SU-DHL-6 (cell line): ENCODE results near the gene ABCB8.

Source experiments
- H2AFZ ChIP-seq: fragments of 200-600 bp; sonication (generic); 2 replicates; pipeline ENCODE4 v1.6.1; 2014; ENCODE audit warnings: low read depth, mild to moderate bottlenecking, moderate library complexity, mixed read lengths, antibody characterized with exemption, low read length; ENCODE audit not compliant: severe bottlenecking
- H3F3A ChIP-seq: fragments of 200-600 bp; shearing (Covaris generic); 2 replicates; pipeline ENCODE4 v1.6.0; 2016; ENCODE audit warnings: antibody characterized with exemption, mild to moderate bottlenecking; ENCODE audit not compliant: insufficient read depth
- H3K27ac ChIP-seq: fragments of 200-600 bp; sonication (generic); 2 replicates; pipeline ENCODE4 v1.5.1; 2016; ENCODE audit warnings: low read depth, mild to moderate bottlenecking, low read length, moderate library complexity, mixed read lengths
- H3K27me3 ChIP-seq: fragments of 200-600 bp; sonication (generic), shearing (Covaris generic); 2 replicates; pipeline ENCODE4 v1.6.0; 2014; ENCODE audit warnings: mild to moderate bottlenecking, low read length
- H3K36me3 ChIP-seq: fragments of 200-600 bp; sonication (generic); 2 replicates; pipeline ENCODE4 v1.6.1; 2014; ENCODE audit warnings: mild to moderate bottlenecking, low read length, mixed read lengths
- H3K4me2 ChIP-seq: fragments of 300-600, 200-600 bp; shearing (Covaris generic), sonication (generic); 2 replicates; pipeline ENCODE4 v1.6.0; 2014; ENCODE audit warnings: low read length, low read depth, mild to moderate bottlenecking; ENCODE audit not compliant: poor library complexity, severe bottlenecking
- H3K4me3 ChIP-seq: fragments of 200-600 bp; sonication (generic); 2 replicates; pipeline ENCODE4 v1.5.1; 2014; ENCODE audit warnings: antibody characterized with exemption, low read length, mild to moderate bottlenecking, mixed read lengths; ENCODE audit not compliant: insufficient read depth, poor library complexity, severe bottlenecking
- H3K79me2 ChIP-seq: fragments of 200-600 bp; sonication (generic); 2 replicates; pipeline ENCODE4 v1.6.1; 2014; ENCODE audit warnings: mild to moderate bottlenecking, low read length, moderate library complexity; ENCODE audit not compliant: insufficient read depth
- H3K9ac ChIP-seq: fragments of 200-600 bp; sonication (generic); 2 replicates; pipeline ENCODE4 v1.7.0; 2014; ENCODE audit warnings: mild to moderate bottlenecking, low read length
- H3K9me2 ChIP-seq: fragments of 200-600 bp; sonication (generic); replicated peaks from 2 replicates; pipeline ENCODE4 v1.6.1; 2014; ENCODE audit warnings: low read length; ENCODE audit not compliant: insufficient read depth
- H3K9me3 ChIP-seq: fragments of 200-600 bp; sonication (generic); 2 replicates; pipeline ENCODE4 v1.6.1; 2014; ENCODE audit warnings: low read length, mixed read lengths; ENCODE audit not compliant: insufficient read depth
- H4K20me1 ChIP-seq: fragments of 200-600 bp; sonication (generic); 2 replicates; pipeline ENCODE4 v1.6.1; 2014; ENCODE audit warnings: low read depth, mild to moderate bottlenecking, antibody characterized with exemption, low read length, moderate library complexity, mixed read lengths
- CTCF ChIP-seq: fragments of 200-600 bp; sonication (generic); IDR thresholded peaks from one replicate; pipeline ENCODE4 v1.5.1; 2017; ENCODE audit warnings: antibody characterized with exemption, mild to moderate bottlenecking, low read length, moderate library complexity; ENCODE audit not compliant: insufficient read depth, poor library complexity, severe bottlenecking
- EZH2phosphoT487 ChIP-seq: fragments of 200-600 bp; sonication (generic), shearing (Covaris generic); conservative IDR thresholded peaks from 2 replicates; pipeline ENCODE4 v1.6.1; 2018; ENCODE audit warnings: mild to moderate bottlenecking, antibody characterized with exemption, low read length, moderate library complexity, mixed read lengths

ABCB8 gene

GRCh38 chr7:151045967-151046366 is 17.7 kb downstream of the ABCB8 start:
- Histone ChIP-seq H3K9me3 (no peaks in the 10 kb centered on the region), H3K27ac (no peak overlapping the region), H3K4me3 (no peak overlapping the region), H3K9ac (no peak overlapping the region), H2AFZ (no peak overlapping the region), H4K20me1 (no peaks in the 10 kb centered on the region), H3K4me2 (no peak overlapping the region), H3K79me2 (no peaks in the 10 kb centered on the region), H3K36me3 (no peaks in the 10 kb centered on the region), H3K27me3 (no peaks in the 10 kb centered on the region), H3F3A (no peaks in the 10 kb centered on the region), H3K9me2 (no peaks in the 10 kb centered on the region)
- TF ChIP-seq EZH2phosphoT487 (no peak), CTCF (no peak)

DNA sequence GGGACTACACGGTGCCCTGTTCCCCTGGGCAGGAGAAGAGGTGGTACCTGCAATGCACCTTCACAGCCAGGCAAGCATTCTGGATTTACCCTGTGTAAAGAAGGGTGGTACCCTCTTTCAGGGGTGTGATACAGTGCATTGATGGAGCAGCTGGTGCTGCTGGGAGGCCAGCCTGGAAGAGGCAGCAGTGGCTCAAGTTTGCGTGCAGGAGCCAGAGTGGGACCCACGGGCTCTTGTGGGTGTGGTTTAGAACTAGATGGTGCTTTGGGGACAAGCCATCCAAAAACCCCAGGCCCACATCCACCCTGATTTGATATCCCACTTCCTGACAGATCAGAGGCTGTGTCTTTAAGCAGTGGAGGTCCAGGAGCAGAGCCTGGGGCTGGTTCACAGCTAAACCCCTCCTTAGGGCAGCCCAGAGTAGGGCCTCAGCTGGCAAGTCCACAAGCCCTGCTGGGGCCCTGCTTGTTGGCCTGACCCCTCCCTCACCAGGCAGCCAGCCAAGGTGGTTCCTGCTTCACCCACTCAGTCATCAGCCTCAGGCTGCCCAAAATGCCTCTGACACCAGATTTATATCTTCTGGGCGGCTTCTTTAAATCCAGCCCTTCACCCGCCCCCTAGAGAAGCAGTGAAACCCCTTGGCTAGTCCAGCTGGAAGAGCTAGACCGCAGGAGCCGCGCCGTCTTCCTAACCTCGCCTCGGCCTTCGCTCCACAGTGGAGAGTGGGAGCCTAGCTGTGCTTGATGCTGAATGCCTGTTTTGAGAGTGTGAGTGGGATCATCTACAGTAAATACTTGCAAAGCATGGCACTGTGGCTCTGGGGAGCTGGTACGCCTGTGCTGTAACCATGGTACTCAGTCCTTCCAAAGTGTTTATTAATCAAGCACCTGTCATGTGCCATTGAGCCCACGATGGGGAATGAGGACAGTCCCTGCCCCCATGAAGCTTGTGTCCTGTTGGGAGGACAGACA is 18.6 kb downstream of the ABCB8 start:
- Histone ChIP-seq H3K36me3 (no peaks in the 10 kb centered on the region), H3K9me2 (no peaks in the 10 kb centered on the region), H3K27ac (no peak overlapping the region), H3F3A (no peaks in the 10 kb centered on the region), H3K27me3 (no peaks in the 10 kb centered on the region), H2AFZ (no peak overlapping the region), H3K9me3 (no peaks in the 10 kb centered on the region), H3K4me2 (no peak overlapping the region), H4K20me1 (no peaks in the 10 kb centered on the region), H3K4me3 (no peak overlapping the region), H3K79me2 (no peaks in the 10 kb centered on the region), H3K9ac (no peak overlapping the region)
- no peak for TF ChIP-seq EZH2phosphoT487
- TF ChIP-seq CTCF, result no peak

DNA sequence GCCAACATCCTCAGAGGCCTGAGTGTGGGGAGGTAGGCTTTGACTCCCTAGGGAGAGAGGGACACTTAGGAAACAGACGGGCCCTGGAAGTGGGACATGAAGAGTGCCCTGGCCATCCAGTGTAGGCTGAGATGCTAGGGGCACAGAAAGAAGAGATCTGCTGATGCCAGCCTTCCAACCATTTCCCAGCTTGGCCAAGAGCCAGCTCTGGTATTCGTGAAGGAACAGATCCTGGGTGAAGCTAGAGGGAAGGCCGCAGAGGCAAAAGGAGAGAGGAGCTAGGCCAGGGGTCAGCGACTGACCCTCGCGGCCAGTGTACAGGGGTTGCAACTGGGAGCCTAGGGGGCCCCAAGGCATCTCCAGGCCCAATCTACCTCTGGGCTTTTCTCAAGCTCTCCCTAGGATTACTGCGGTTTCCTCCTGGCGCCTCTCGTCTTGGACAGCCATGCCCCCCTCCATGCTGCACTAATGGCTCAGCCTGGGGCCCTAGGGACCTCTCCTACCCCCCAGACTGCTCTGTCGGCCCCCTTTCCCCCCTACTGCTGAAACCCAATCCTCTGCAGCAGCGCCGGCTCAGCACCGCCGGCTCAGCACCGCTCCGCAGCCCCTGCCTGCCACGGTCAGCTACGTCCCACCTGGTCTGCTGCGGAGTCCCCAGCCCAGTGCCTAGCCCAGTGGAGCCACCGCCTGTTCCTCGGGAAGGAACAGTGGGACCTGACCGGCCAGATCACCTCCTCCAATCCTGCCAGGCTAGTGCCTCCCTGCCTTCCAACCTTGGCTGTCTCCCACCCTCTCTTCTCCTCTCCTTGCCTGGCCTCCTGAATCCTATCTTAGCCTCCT is 19.9 kb downstream of the ABCB8 start, which contains the start of gene ASIC3:
Gene ASIC3 (plus strand): TSS at position 556 of the 840 bp plus-strand sequence. CDS start 355 bp downstream, outside the sequence.
- no peak for TF ChIP-seq CTCF
- Histone ChIP-seq H3K4me3 (no peak within 1 kb of the TSS), H3K9me2 (no peaks in the 10 kb centered on the region)

More for the DNA sequence above, 19.9 kb downstream of the ABCB8 start, which contains the start of gene ASIC3:
- H3K9me3 ChIP-seq, result no peaks in the 10 kb centered on the region
- H3K27ac ChIP-seq, result no peak within 1 kb of the TSS
- no peaks in the 10 kb centered on the region for H3K36me3 ChIP-seq
- H3F3A ChIP-seq, result no peaks in the 10 kb centered on the region
- no peaks in the 10 kb centered on the region for H4K20me1 ChIP-seq
- H2AFZ ChIP-seq, result no peak within 1 kb of the TSS
- H3K27me3 ChIP-seq, result no peaks in the 10 kb centered on the region
- H3K79me2 ChIP-seq, result no peaks in the 10 kb centered on the region
- no peak within 1 kb of the TSS for H3K4me2 ChIP-seq
- no peak within 1 kb of the TSS for H3K9ac ChIP-seq
